Pons (tissue), 1 donor: ENCODE results near the gene RBM4B.
"Not testable (repeated sequence)": the region's sequence is repeated elsewhere in the genome, so short reads cannot be mapped to it uniquely, and the experiment has no call there.

Experiments
- DNase-seq: peaks from one replicate; pipeline ENCODE4 v3.0.0-alpha.2; 2016; ENCODE audit warnings: low spot score

Gene RBM4B

GRCh38 chr11:66641834-66642233, 35.9 kb downstream of the RBM4B start:
- DNase-seq: no peak

- DNase-seq: not testable (repeated sequence)
Observed at GRCh38 chr11:66639814-66640340, 37.8 kb downstream of the RBM4B start.

- peak; percentile 60 for DNase-seq
Observed at GRCh38 chr11:66639066-66639813, 38.4 kb downstream of the RBM4B start.

GRCh38 chr11:66638177-66639065, 39.3 kb downstream of the RBM4B start, which contains the start of gene RBM4:
RBM4 (plus strand) TSS chr11:66638703; CDS start chr11:66639712, 1,009 bp downstream.
- peak; percentile 100 for DNase-seq

GRCh38 chr11:66637557-66638176, 40.0 kb downstream of the RBM4B start:
- DNase-seq: no peak

- DNase-seq: no peak
Observed at GRCh38 chr11:66636411-66636810, 41.3 kb downstream of the RBM4B start.

- no peak for DNase-seq
Observed at GRCh38 chr11:66632952-66633351, 44.7 kb downstream of the RBM4B start.

GRCh38 chr11:66631883-66632282, 45.8 kb downstream of the RBM4B start:
- no peak for DNase-seq

- no peak for DNase-seq
Observed at GRCh38 chr11:66629356-66629755, 48.3 kb downstream of the RBM4B start.

- DNase-seq: no peak
Observed at GRCh38 chr11:66628061-66628603, 49.6 kb downstream of the RBM4B start.

GRCh38 chr11:66626926-66627325, 50.8 kb downstream of the RBM4B start:
- DNase-seq: peak; percentile 36

- no peak for DNase-seq
Observed at GRCh38 chr11:66626382-66626781, 51.3 kb downstream of the RBM4B start.

- no peak for DNase-seq
Observed at GRCh38 chr11:66625752-66626149, 51.9 kb downstream of the RBM4B start.

- no peak for DNase-seq
Observed at GRCh38 chr11:66625041-66625751, 52.5 kb downstream of the RBM4B start.

GRCh38 chr11:66624450-66624849, 53.2 kb downstream of the RBM4B start:
- DNase-seq: no peak

GRCh38 chr11:66619080-66619554, 58.6 kb downstream of the RBM4B start:
- peak; percentile 57 for DNase-seq

- no peak for DNase-seq
Observed at GRCh38 chr11:66617155-66617834, 60.4 kb downstream of the RBM4B start.

GRCh38 chr11:66616379-66617154, 61.1 kb downstream of the RBM4B start, which contains the start of gene RBM14:
RBM14 (plus strand) TSS chr11:66616630; CDS start chr11:66616721, 91 bp downstream.
- DNase-seq: peak; percentile 99
